ENCODE results near the gene ACACB.

- TF ChIP-seq EZH2 (IDR thresholded peaks at IDR 0.05; ENCODE audit: borderline replicate concordance, low read length), result no peak
- TF ChIP-seq, protein P1, sequence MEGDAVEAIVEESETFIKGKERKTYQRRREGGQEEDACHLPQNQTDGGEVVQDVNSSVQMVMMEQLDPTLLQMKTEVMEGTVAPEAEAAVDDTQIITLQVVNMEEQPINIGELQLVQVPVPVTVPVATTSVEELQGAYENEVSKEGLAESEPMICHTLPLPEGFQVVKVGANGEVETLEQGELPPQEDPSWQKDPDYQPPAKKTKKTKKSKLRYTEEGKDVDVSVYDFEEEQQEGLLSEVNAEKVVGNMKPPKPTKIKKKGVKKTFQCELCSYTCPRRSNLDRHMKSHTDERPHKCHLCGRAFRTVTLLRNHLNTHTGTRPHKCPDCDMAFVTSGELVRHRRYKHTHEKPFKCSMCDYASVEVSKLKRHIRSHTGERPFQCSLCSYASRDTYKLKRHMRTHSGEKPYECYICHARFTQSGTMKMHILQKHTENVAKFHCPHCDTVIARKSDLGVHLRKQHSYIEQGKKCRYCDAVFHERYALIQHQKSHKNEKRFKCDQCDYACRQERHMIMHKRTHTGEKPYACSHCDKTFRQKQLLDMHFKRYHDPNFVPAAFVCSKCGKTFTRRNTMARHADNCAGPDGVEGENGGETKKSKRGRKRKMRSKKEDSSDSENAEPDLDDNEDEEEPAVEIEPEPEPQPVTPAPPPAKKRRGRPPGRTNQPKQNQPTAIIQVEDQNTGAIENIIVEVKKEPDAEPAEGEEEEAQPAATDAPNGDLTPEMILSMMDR (conservative IDR thresholded peaks at IDR 0.05 in 1 of 2, IDR thresholded peaks at IDR 0.05 in 1 of 2; ENCODE audit: extremely low read depth in 1 of 2, insufficient read depth in 1 of 2, low read depth in 1 of 2, low read length in 2 of 2), result no peak
These were observed 75.3 kb downstream of the ACACB start for GRCh38 chr12:109191621-109192250.
